ENCODE measurements around the gene LRRC23. TPM values are rescaled to one million over a fixed set of nuclear protein-coding genes. Genes with fewer than 3 reads are reported as not detected.

LRRC23 gene
- total and polyA plus RNA-seq, 5 donors from 2014 or later, result 2.2 to 6.6 (median 4.7) TPM

- peak overlapping the region; percentile 73 to 93 (median 86) for H3K4me3 Mint-ChIP-seq
- H3K27me3 Mint-ChIP-seq, result no peaks in the 10 kb centered on the region
- H3K36me3 Mint-ChIP-seq, result peaks cover 35% of the 10 kb centered on the region
- H3K9me3 Mint-ChIP-seq, result no peaks in the 10 kb centered on the region
- H3K27me3 ChIP-seq (ENCODE audit: control insufficient read depth, insufficient read depth, low read length), result no peaks in the 10 kb centered on the region
- peak overlapping the region; percentile 98 to 99 (median 99) for H3K27ac Mint-ChIP-seq
- peak overlapping the region; percentile 65 for H3K4me3 ChIP-seq (ENCODE audit: low read depth, low read length)
- peak in 2 of 3 donors; percentile 48 to 79 for DNase-seq
- H3K4me1 ChIP-seq (ENCODE audit: control insufficient read depth, insufficient read depth, low read length, poor library complexity, severe bottlenecking), result peaks cover 70% of the 10 kb centered on the region
- H3K27ac ChIP-seq (ENCODE audit: insufficient read depth, low read length, poor library complexity, severe bottlenecking), result peak overlapping the region; percentile 98
- H3K4me1 Mint-ChIP-seq, result peaks cover 11 to 73% (median 48%) of the 10 kb centered on the region in 4 donors
- no peaks in the 10 kb centered on the region for H3K9me3 ChIP-seq (ENCODE audit: control insufficient read depth in 2 of 2, low read length in 2 of 2)
- peak; percentile 21 to 22 for ATAC-seq (ENCODE audit: low read depth in 2 of 2)
- peaks cover 33% of the 10 kb centered on the region for H3K36me3 ChIP-seq (ENCODE audit: control insufficient read depth, insufficient read depth, low read length)
These were observed 57.2 kb downstream of the LRRC23 start for GRCh38 chr12:6961695-6962284.

GRCh38 chr12:6962285-6963015 is 57.8 kb downstream of the LRRC23 start:
- peaks cover 30% of the 10 kb centered on the region for H3K36me3 Mint-ChIP-seq
- peak overlapping the region; percentile 65 for H3K4me3 ChIP-seq (ENCODE audit: low read depth, low read length)
- ATAC-seq (ENCODE audit: low read depth in 2 of 2), result no peak

GRCh38 chr12:6963016-6963731 is 58.6 kb downstream of the LRRC23 start:
- Mint-ChIP-seq H3K4me1 (peaks cover 9 to 60% (median 37%) of the 10 kb centered on the region in 4 donors), H3K4me3 (no peak overlapping the region), H3K9me3 (no peaks in the 10 kb centered on the region), H3K27ac (peak overlapping the region in 2 of 3 donors; percentile 5 to 99), H3K27me3 (no peaks in the 10 kb centered on the region), H3K36me3 (peaks cover 27% of the 10 kb centered on the region)
- DNase-seq (no peak), ATAC-seq (ENCODE audit: low read depth in 2 of 2) (no peak)
- Histone ChIP-seq H3K27ac (ENCODE audit: insufficient read depth, low read length, poor library complexity, severe bottlenecking) (peak overlapping the region; percentile 98), H3K9me3 (ENCODE audit: control insufficient read depth in 2 of 2, low read length in 2 of 2) (no peaks in the 10 kb centered on the region), H3K36me3 (ENCODE audit: control insufficient read depth, insufficient read depth, low read length) (peaks cover 36% of the 10 kb centered on the region), H3K4me3 (ENCODE audit: low read depth, low read length) (no peak overlapping the region), H3K4me1 (ENCODE audit: control insufficient read depth, insufficient read depth, low read length, poor library complexity, severe bottlenecking) (peaks cover 56% of the 10 kb centered on the region), H3K27me3 (ENCODE audit: control insufficient read depth, insufficient read depth, low read length) (no peaks in the 10 kb centered on the region)

More at GRCh38 chr12:6962285-6963015, 57.8 kb downstream of the LRRC23 start:
- peak overlapping the region; percentile 48 to 93 (median 86) for H3K4me3 Mint-ChIP-seq
- H3K9me3 Mint-ChIP-seq, result no peaks in the 10 kb centered on the region
- no peaks in the 10 kb centered on the region for H3K27me3 ChIP-seq (ENCODE audit: control insufficient read depth, insufficient read depth, low read length)
- no peaks in the 10 kb centered on the region for H3K9me3 ChIP-seq (ENCODE audit: control insufficient read depth in 2 of 2, low read length in 2 of 2)
- no peak for DNase-seq
- H3K4me1 Mint-ChIP-seq, result peaks cover 11 to 67% (median 43%) of the 10 kb centered on the region in 4 donors
- H3K36me3 ChIP-seq (ENCODE audit: control insufficient read depth, insufficient read depth, low read length), result peaks cover 33% of the 10 kb centered on the region
- H3K27me3 Mint-ChIP-seq, result no peaks in the 10 kb centered on the region
- H3K27ac Mint-ChIP-seq, result peak overlapping the region; percentile 98 to 99 (median 99)
- H3K27ac ChIP-seq (ENCODE audit: insufficient read depth, low read length, poor library complexity, severe bottlenecking), result peak overlapping the region; percentile 98
- peaks cover 63% of the 10 kb centered on the region for H3K4me1 ChIP-seq (ENCODE audit: control insufficient read depth, insufficient read depth, low read length, poor library complexity, severe bottlenecking)

Other genes starting within 250 kb of the LRRC23 start
- 34.6 TPM for gene ING4, start 241.7 kb upstream of the LRRC23 start, total RNA-seq
- gene ING4, start 241.7 kb upstream of the LRRC23 start, polyA plus RNA-seq, result 10 to 100 TPM; 70.5 to 90.6 (median 82.4) TPM
- 68.3 TPM for gene ZNF384, start 215.4 kb upstream of the LRRC23 start, total RNA-seq
- gene ZNF384, start 215.4 kb upstream of the LRRC23 start, polyA plus RNA-seq, result 10 to 100 TPM; 13.4 to 25.3 (median 19.6) TPM
- not detected for gene PIANP, start 204.0 kb upstream of the LRRC23 start, total RNA-seq
- under 1 TPM in 1 of 4 donors, not detected in 3; 0.13 TPM for gene PIANP, start 204.0 kb upstream of the LRRC23 start, polyA plus RNA-seq
- 20.7 TPM for gene COPS7A, start 180.8 kb upstream of the LRRC23 start, total RNA-seq
- 10 to 100 TPM; 37.8 to 48.4 (median 42.6) TPM for gene COPS7A, start 180.8 kb upstream of the LRRC23 start, polyA plus RNA-seq
- 101 TPM for gene MLF2, start 151.7 kb upstream of the LRRC23 start, total RNA-seq
- 100 to 1,000 TPM; 104 to 124 (median 114) TPM for gene MLF2, start 151.7 kb upstream of the LRRC23 start, polyA plus RNA-seq
- 15.0 TPM for gene PTMS, start 138.5 kb upstream of the LRRC23 start, total RNA-seq
- gene PTMS, start 138.5 kb upstream of the LRRC23 start, polyA plus RNA-seq, result 1 to 10 TPM; 1.3 to 3.9 (median 2.5) TPM
- 8.2 TPM for gene LAG3, start 132.3 kb upstream of the LRRC23 start, total RNA-seq
- 10 to 100 TPM in 2 of 4 donors, 1 to 10 TPM in 2; 6.3 to 12.6 (median 11.0) TPM for gene LAG3, start 132.3 kb upstream of the LRRC23 start, polyA plus RNA-seq
- 224 TPM for gene CD4, start 115.3 kb upstream of the LRRC23 start, total RNA-seq
- 100 to 1,000 TPM; 312 to 330 (median 324) TPM for gene CD4, start 115.3 kb upstream of the LRRC23 start, polyA plus RNA-seq
- not detected for gene GPR162, start 83.0 kb upstream of the LRRC23 start, total RNA-seq
- gene GPR162, start 83.0 kb upstream of the LRRC23 start, polyA plus RNA-seq, result not detected
- gene P3H3, start 76.4 kb upstream of the LRRC23 start, total RNA-seq, result 1.4 TPM
- 1 to 10 TPM in 1 of 4 donors, under 1 TPM in 2, not detected in 1; 0.64 to 1.2 (median 1.00) TPM for gene P3H3, start 76.4 kb upstream of the LRRC23 start, polyA plus RNA-seq
- not detected for gene GNB3, start 63.9 kb upstream of the LRRC23 start, total RNA-seq
- not detected for gene GNB3, start 63.9 kb upstream of the LRRC23 start, polyA plus RNA-seq
- gene CDCA3, start 53.5 kb upstream of the LRRC23 start, total RNA-seq, result 1.9 TPM
- gene CDCA3, start 53.5 kb upstream of the LRRC23 start, polyA plus RNA-seq, result 1 to 10 TPM; 1.7 to 4.0 (median 2.1) TPM
- 63.5 TPM for gene USP5, start 52.7 kb upstream of the LRRC23 start, total RNA-seq
- gene USP5, start 52.7 kb upstream of the LRRC23 start, polyA plus RNA-seq, result 10 to 100 TPM; 44.4 to 57.0 (median 48.4) TPM
- gene TPI1, start 37.3 kb upstream of the LRRC23 start, total RNA-seq, result 153 TPM
- 100 to 1,000 TPM; 493 to 633 (median 527) TPM for gene TPI1, start 37.3 kb upstream of the LRRC23 start, polyA plus RNA-seq
- 8.2 TPM for gene SPSB2, start 31.5 kb upstream of the LRRC23 start, total RNA-seq
- 10 to 100 TPM in 3 of 4 donors, 1 to 10 TPM in 1; 8.0 to 19.2 (median 13.2) TPM for gene SPSB2, start 31.5 kb upstream of the LRRC23 start, polyA plus RNA-seq
- gene ENO2, start 9.8 kb downstream of the LRRC23 start, total RNA-seq, result 88.2 TPM
- gene ENO2, start 9.8 kb downstream of the LRRC23 start, polyA plus RNA-seq, result 10 to 100 TPM; 18.1 to 24.8 (median 22.7) TPM
- 27.5 TPM for gene ATN1, start 23.1 kb downstream of the LRRC23 start, total RNA-seq
- under 1 TPM; 0.17 to 0.82 (median 0.53) TPM for gene ATN1, start 23.1 kb downstream of the LRRC23 start, polyA plus RNA-seq
- gene RNU7-1, start 39.0 kb downstream of the LRRC23 start, total RNA-seq, result not detected
- not detected for gene RNU7-1, start 39.0 kb downstream of the LRRC23 start, polyA plus RNA-seq
- gene C12orf57, start 39.2 kb downstream of the LRRC23 start, total RNA-seq, result 186 TPM
- gene C12orf57, start 39.2 kb downstream of the LRRC23 start, polyA plus RNA-seq, result 100 to 1,000 TPM; 310 to 410 (median 340) TPM
- gene PTPN6, start 46.5 kb downstream of the LRRC23 start, total RNA-seq, result 174 TPM
- gene PTPN6, start 46.5 kb downstream of the LRRC23 start, polyA plus RNA-seq, result 100 to 1,000 TPM; 261 to 321 (median 291) TPM
- gene PHB2, start 65.8 kb downstream of the LRRC23 start, total RNA-seq, result 134 TPM
- 100 to 1,000 TPM; 118 to 134 (median 125) TPM for gene PHB2, start 65.8 kb downstream of the LRRC23 start, polyA plus RNA-seq
- gene EMG1, start 66.1 kb downstream of the LRRC23 start, total RNA-seq, result 44.1 TPM
- gene EMG1, start 66.1 kb downstream of the LRRC23 start, polyA plus RNA-seq, result 10 to 100 TPM; 71.8 to 89.4 (median 79.4) TPM
- 28.3 TPM for gene LPCAT3, start 113.7 kb downstream of the LRRC23 start, total RNA-seq
- gene LPCAT3, start 113.7 kb downstream of the LRRC23 start, polyA plus RNA-seq, result 10 to 100 TPM; 25.0 to 32.8 (median 30.9) TPM
- 5.7 TPM for gene C1S, start 155.9 kb downstream of the LRRC23 start, total RNA-seq
- gene C1S, start 155.9 kb downstream of the LRRC23 start, polyA plus RNA-seq, result not detected
- 4.6 TPM for gene C1R, start 187.6 kb downstream of the LRRC23 start, total RNA-seq
- 1 to 10 TPM; 1.4 to 3.2 (median 2.1) TPM for gene C1R, start 187.6 kb downstream of the LRRC23 start, polyA plus RNA-seq
- 21.0 TPM for gene C1RL, start 204.4 kb downstream of the LRRC23 start, total RNA-seq
- 10 to 100 TPM in 1 of 4 donors, 1 to 10 TPM in 3; 6.0 to 10.8 (median 7.8) TPM for gene C1RL, start 204.4 kb downstream of the LRRC23 start, polyA plus RNA-seq
- not detected for gene RBP5, start 224.1 kb downstream of the LRRC23 start, total RNA-seq
- not detected for gene RBP5, start 224.1 kb downstream of the LRRC23 start, polyA plus RNA-seq
- gene CLSTN3, start 225.5 kb downstream of the LRRC23 start, total RNA-seq, result 64.9 TPM
- gene CLSTN3, start 225.5 kb downstream of the LRRC23 start, polyA plus RNA-seq, result 1 to 10 TPM; 2.2 to 4.1 (median 3.6) TPM

Measured in CD4-positive, CD25-positive, alpha-beta regulatory T cell (primary cell).